IMR-90 (cell line): ENCODE measurements around the gene MIXL1. TPM values are rescaled to one million over a fixed set of nuclear protein-coding genes. Genes with fewer than 3 reads are reported as not detected.

Experiments used
- ATAC-seq: fragments of 200-7000 bp; cut with Tn5 transposase; 2 replicates; pipeline ENCODE4 v1.9.1; 2020; ENCODE audit warnings: low read depth, mild to moderate bottlenecking, moderate library complexity
- BruUV-seq: library from RNA; stranded (reverse); fragments of 400-500 nt; replicated peaks from 2 replicates; lab custom pipeline; 2021; lab: Mats Ljungman, UMichigan
- CTCF ChIA-PET: fragments of 300-600 bp; formaldehyde crosslinking; extraction: SDS; loops from one replicate; lab custom pipeline; 2021; ENCODE audit warnings: antibody characterized with exemption; lab: Yijun Ruan, JAX
- POLR2A ChIA-PET: fragments of 300-600 bp; sonication (Branson Sonifier 250); formaldehyde crosslinking; loops from one replicate; lab custom pipeline; 2022; ENCODE audit warnings: antibody characterized with exemption; ENCODE audit not compliant: unreplicated experiment; lab: Charles Lee
- DNase-seq: peaks from one replicate; pipeline ENCODE4 v3.0.0; 2013
- H2AFZ ChIP-seq: replicated peaks from 2 replicates; pipeline ENCODE3; 2013; ENCODE audit warnings: low read length, mild to moderate bottlenecking; ENCODE audit not compliant: poor library complexity
- H2AK5ac ChIP-seq: 2 replicates; pipeline ENCODE4 v1.6.1; 2013; ENCODE audit warnings: low read depth, low read length, inconsistent platforms
- H2AK9ac ChIP-seq: replicated peaks from 2 replicates; pipeline ENCODE3; 2013; ENCODE audit warnings: mild to moderate bottlenecking, low read depth, low read length, moderate library complexity; ENCODE audit not compliant: poor library complexity
- H2BK120ac ChIP-seq: 2 replicates; pipeline ENCODE4 v1.6.1; 2013; ENCODE audit warnings: low read depth, low read length, inconsistent platforms
- H2BK15ac ChIP-seq: 3 replicates; pipeline ENCODE4 v1.6.1; 2013; ENCODE audit warnings: low read depth, low read length, inconsistent platforms
- H2BK20ac ChIP-seq: 2 replicates; pipeline ENCODE4 v1.6.1; 2013; ENCODE audit warnings: low read depth, mild to moderate bottlenecking, inconsistent platforms, low read length, moderate library complexity
- H2BK5ac ChIP-seq: 2 replicates; pipeline ENCODE4 v1.6.1; 2013; ENCODE audit warnings: mild to moderate bottlenecking, low read depth, low read length, inconsistent platforms; ENCODE audit not compliant: poor library complexity, severe bottlenecking
- H3K14ac ChIP-seq: replicated peaks from 2 replicates; pipeline ENCODE4 v1.6.1; 2013; ENCODE audit warnings: low read depth, low read length, inconsistent platforms
- H3K18ac ChIP-seq: 2 replicates; pipeline ENCODE4 v1.6.1; 2013; ENCODE audit warnings: low read depth, low read length, control low read depth
- H3K23ac ChIP-seq: 2 replicates; pipeline ENCODE4 v1.6.1; 2013; ENCODE audit warnings: low read depth, low read length, inconsistent platforms
- H3K27ac ChIP-seq: 2 replicates; pipeline ENCODE4 v1.5.1; 2013; ENCODE audit warnings: mild to moderate bottlenecking, control low read depth, low read length; ENCODE audit not compliant: insufficient read depth
- H3K27me3 ChIP-seq: 2 replicates; pipeline ENCODE4 v1.6.1; 2013; ENCODE audit warnings: low read length; ENCODE audit not compliant: control insufficient read depth, insufficient read depth
- H3K36me3 ChIP-seq: 2 replicates; pipeline ENCODE4 v1.6.1; 2013; ENCODE audit warnings: low read length, mixed read lengths; ENCODE audit not compliant: control insufficient read depth, insufficient read depth
- H3K4ac ChIP-seq: 2 replicates; pipeline ENCODE4 v1.6.1; 2013; ENCODE audit warnings: low read depth, low read length, inconsistent platforms
- H3K4me1 ChIP-seq: 2 replicates; pipeline ENCODE4 v1.6.1; 2013; ENCODE audit warnings: low read length, mixed read lengths; ENCODE audit not compliant: control insufficient read depth, insufficient read depth
- H3K4me2 ChIP-seq: 2 replicates; pipeline ENCODE4 v1.6.1; 2013; ENCODE audit warnings: low read depth, mild to moderate bottlenecking, control low read depth, low read length, moderate library complexity
- H3K4me3 ChIP-seq: 2 replicates; pipeline ENCODE4 v1.5.1; 2013; ENCODE audit warnings: low read depth, mild to moderate bottlenecking, control low read depth, low read length, moderate library complexity; ENCODE audit not compliant: insufficient read depth
- H3K56ac ChIP-seq: 2 replicates; pipeline ENCODE4 v1.6.1; 2013; ENCODE audit warnings: low read length, inconsistent platforms; ENCODE audit not compliant: insufficient read depth; ENCODE audit errors: extremely low read depth
- H3K79me1 ChIP-seq, 2 experiments: 2 replicates each; pipeline ENCODE4 v1.6.1; 2013; ENCODE audit warnings: low read length in 2 of 2, inconsistent platforms in 1 of 2, low read depth in 1 of 2
- H3K9ac ChIP-seq: 2 replicates; pipeline ENCODE4 v1.6.1; 2013; ENCODE audit warnings: low read depth, low read length, control low read depth
- H3K9me1 ChIP-seq: 2 replicates; pipeline ENCODE4 v1.6.1; 2013; ENCODE audit warnings: low read length, inconsistent platforms; ENCODE audit not compliant: insufficient read depth
- H3K9me3 ChIP-seq: 2 replicates; pipeline ENCODE4 v1.6.1; 2013; ENCODE audit warnings: low read length; ENCODE audit not compliant: control insufficient read depth, insufficient read depth
- H4K20me1 ChIP-seq: 2 replicates; pipeline ENCODE4 v1.6.1; 2013; ENCODE audit warnings: low read length, inconsistent platforms; ENCODE audit not compliant: insufficient read depth
- H4K5ac ChIP-seq: 2 replicates; pipeline ENCODE4 v1.6.1; 2013; ENCODE audit warnings: mild to moderate bottlenecking, low read depth, low read length, control low read depth
- H4K8ac ChIP-seq, 2 experiments: 2 replicates each; pipeline ENCODE4 v1.6.1; 2013; ENCODE audit warnings: low read depth in 2 of 2, low read length in 2 of 2, control low read depth in 1 of 2, inconsistent platforms in 1 of 2
- H4K91ac ChIP-seq: 2 replicates; pipeline ENCODE4 v1.6.1; 2013; ENCODE audit warnings: low read depth, low read length, inconsistent platforms; ENCODE audit not compliant: insufficient read depth
- BHLHE40 ChIP-seq: fragments of 150-350 bp; IDR thresholded peaks from 2 replicates; pipeline ENCODE4 v1.6.1; 2016; ENCODE audit warnings: mild to moderate bottlenecking, low read depth, low read length
- CEBPB ChIP-seq: IDR thresholded peaks from 2 replicates; pipeline ENCODE4 v1.6.1; 2012; ENCODE audit warnings: low read depth, low read length, improper control_type of control experiment
- CHD1 ChIP-seq: IDR thresholded peaks from 2 replicates; pipeline ENCODE4 v1.6.1; 2012; ENCODE audit warnings: low read depth, low read length, improper control_type of control experiment
- CTCF ChIP-seq: conservative IDR thresholded peaks from 2 replicates; pipeline ENCODE4 v1.5.1; 2012; ENCODE audit warnings: mild to moderate bottlenecking, low read depth, low read length, improper control_type of control experiment
- ELK1 ChIP-seq: fragments of 150-350 bp; IDR thresholded peaks from 2 replicates; pipeline ENCODE4 v1.6.1; 2016; ENCODE audit warnings: low read depth, mild to moderate bottlenecking, low read length, moderate library complexity, borderline replicate concordance
- FOS ChIP-seq: fragments of 150-350 bp; IDR thresholded peaks from 2 replicates; pipeline ENCODE4 v1.6.1; 2016; ENCODE audit warnings: low read depth, low read length
- MAFK ChIP-seq: IDR thresholded peaks from 2 replicates; pipeline ENCODE4 v1.6.1; 2012; ENCODE audit warnings: low read depth, low read length, improper control_type of control experiment
- MAZ ChIP-seq: IDR thresholded peaks from 2 replicates; pipeline ENCODE4 v1.6.1; 2012; ENCODE audit warnings: low read depth, mild to moderate bottlenecking, low read length, improper control_type of control experiment, moderate library complexity, borderline replicate concordance
- MXI1 ChIP-seq: IDR thresholded peaks from 2 replicates; pipeline ENCODE4 v1.6.1; 2012; ENCODE audit warnings: low read depth, mild to moderate bottlenecking, low read length, moderate library complexity, borderline replicate concordance
- NFE2L2 ChIP-seq: fragments of 150-350 bp; IDR thresholded peaks from 2 replicates; pipeline ENCODE4 v1.6.1; 2016; ENCODE audit warnings: low read depth, mild to moderate bottlenecking, low read length
- POLR2A ChIP-seq: IDR thresholded peaks from 2 replicates; pipeline ENCODE4 v1.6.1; 2012; ENCODE audit warnings: mild to moderate bottlenecking, low read depth, low read length
- RAD21 ChIP-seq: IDR thresholded peaks from 2 replicates; pipeline ENCODE4 v1.6.1; 2012; ENCODE audit warnings: low read length, improper control_type of control experiment
- RCOR1 ChIP-seq: IDR thresholded peaks from 2 replicates; pipeline ENCODE4 v1.6.1; 2012; ENCODE audit warnings: mild to moderate bottlenecking, low read length, improper control_type of control experiment; ENCODE audit not compliant: insufficient replicate concordance
- RFX5 ChIP-seq: IDR thresholded peaks from 2 replicates; pipeline ENCODE4 v1.8.0; 2012; ENCODE audit warnings: low read depth, mild to moderate bottlenecking, low read length, moderate library complexity
- SMC3 ChIP-seq: fragments of 150-350 bp; IDR thresholded peaks from 2 replicates; pipeline ENCODE4 v1.6.1; 2016; ENCODE audit warnings: low read depth, mild to moderate bottlenecking, antibody characterized with exemption, low read length, moderate library complexity
- USF2 ChIP-seq: fragments of 150-350 bp; IDR thresholded peaks from 2 replicates; pipeline ENCODE4 v1.6.1; 2017; ENCODE audit warnings: mild to moderate bottlenecking, antibody characterized with exemption, low read length, low read depth
- WGBS, 2 experiments: methylation state at CpG; one replicate each; pipeline versions ENCODE4 v1.1.5 to v1.1.7; 2013; ENCODE audit warnings: missing lambda C conversion rate in 2 of 2; ENCODE audit not compliant: insufficient read length in 1 of 2; ENCODE audit errors: extremely low coverage in 2 of 2; 5-methylcytosine and 5-hydroxymethylcytosine counted together
- dilution Hi-C: fragments of 300-500 bp; cut with HindIII; formaldehyde crosslinking; loops from one replicate; pipeline ENCODE4 v1.14.3; 2018; ENCODE audit warnings: low sequenced_read_pairs; ENCODE audit not compliant: unreplicated experiment
- in situ Hi-C: fragments of 300-500 bp; cut with MboI; formaldehyde crosslinking; loops from 3 replicates; pipeline ENCODE4 v1.14.3; 2019; ENCODE audit warnings: low sequenced_read_pairs, inconsistent platforms, mixed read lengths
- intact Hi-C: fragments of 100-400 bp; cut with micrococcal nuclease; formaldehyde crosslinking; loops from 2 replicates; pipeline ENCODE4 v1.10.0; 2022
- polyA plus RNA-seq, 3 experiments: library from polyadenylated mRNA; depleted of rRNA; stranded (reverse); fragments of >200 nt; gene quantifications; 2 replicates each; pipeline ENCODE4 v1.2.3, GENCODE V29; 2012; ENCODE audit warnings: low replicate concordance in 1 of 3
- total RNA-seq: library from RNA; depleted of rRNA; stranded (reverse); fragments of >200 nt; gene quantifications from 2 replicates; pipeline ENCODE4 v1.2.3, GENCODE V29; 2012

MIXL1 gene
- total and polyA plus RNA-seq, 2 of the 4 experiments (the other 2 are of a cell fraction): not detected

GRCh38 chr1:226274138-226274537, 50.7 kb downstream of the MIXL1 start:
- no peak overlapping the region for H4K91ac ChIP-seq
- H3K4me1 ChIP-seq: peaks cover 2% of the 10 kb centered on the region; the same call in 1 of the 2 replicates
- no peak overlapping the region for H3K4me3 ChIP-seq
- ChIA-PET POLR2A (no interaction called here), CTCF (interaction anchor here (0.6 kb wide), 2 partner anchors 18 to 23 kb away, joined by 3 read pairs; no protein-coding TSS in a partner anchor)
- H3K27me3 ChIP-seq: no peaks in the 10 kb centered on the region
- H4K20me1 ChIP-seq: no peaks in the 10 kb centered on the region
- intact Hi-C loops (no loop called here), dilution Hi-C loops (no loop called here), in situ Hi-C loops (no loop called here)
- no peak overlapping the region for H2BK120ac ChIP-seq
- no peak overlapping the region for H3K56ac ChIP-seq
- no peak overlapping the region for H3K27ac ChIP-seq
- no peak overlapping the region for H2AK9ac ChIP-seq
- H3K79me1 ChIP-seq: peaks cover 0 to 4% of the 10 kb centered on the region in 2 experiments; a peak in 1 of 4 replicates
- no peak overlapping the region for H2BK5ac ChIP-seq
- WGBS, 2 experiments: no CpG with 5 or more reads among the region's 1 CpG
- H3K9me3 ChIP-seq: no peaks in the 10 kb centered on the region
- no peak overlapping the region for H4K8ac ChIP-seq
- TF ChIP-seq RCOR1 (no peak), CEBPB (no peak), MAFK (no peak), BHLHE40 (no peak), NFE2L2 (no peak), MXI1 (no peak), MAZ (no peak), USF2 (no peak), FOS (no peak), SMC3 (no peak), CHD1 (no peak), ELK1 (no peak), RAD21 (no peak), CTCF (no peak), RFX5 (no peak), POLR2A (no peak)
- no peak overlapping the region for H2BK15ac ChIP-seq
- H2BK20ac ChIP-seq: no peak overlapping the region
- DNase-seq (peak; percentile 31), ATAC-seq (no peak)
- peaks cover 4% of the 10 kb centered on the region; the same call in 1 of the 2 replicates for H3K9me1 ChIP-seq
- H3K36me3 ChIP-seq: no peaks in the 10 kb centered on the region
- no peak overlapping the region for H3K14ac ChIP-seq
- no peak overlapping the region for H3K18ac ChIP-seq
- H3K23ac ChIP-seq: no peak overlapping the region
- no TSS peak for BruUV-seq
- no peak overlapping the region for H3K4ac ChIP-seq
- no peak overlapping the region for H2AK5ac ChIP-seq
- no peak overlapping the region for H3K4me2 ChIP-seq
- H4K5ac ChIP-seq: no peak overlapping the region
- H2AFZ ChIP-seq: no peak overlapping the region
- H3K9ac ChIP-seq: no peak overlapping the region
